ENCODE measurements around the gene PRR36. TPM values are rescaled to one million over a fixed set of nuclear protein-coding genes. Genes with fewer than 3 reads are reported as not detected.
A peak's percentile ranks its signal among the peaks of the same experiment; 100 is the strongest.

Gene PRR36
- polyA plus RNA-seq, 1 donor from 2014 or later: not detected

GRCh38 chr19:7856679-7857663 is 17.2 kb downstream of the PRR36 start:
- peaks cover 2% of the 10 kb centered on the region for H3K36me3 Mint-ChIP-seq
- no peaks in the 10 kb centered on the region for H3K9me3 Mint-ChIP-seq
- peaks cover 0 to 3% (median 2%) of the 10 kb centered on the region in 3 donors for H3K4me1 Mint-ChIP-seq
- no peak overlapping the region for H3K27ac Mint-ChIP-seq
- H3K27me3 Mint-ChIP-seq: peaks cover 32% of the 10 kb centered on the region
- no peak overlapping the region for H3K4me3 Mint-ChIP-seq

GRCh38 chr19:7856109-7856591 is 18.0 kb downstream of the PRR36 start:
- Mint-ChIP-seq H3K27me3 (peaks cover 26% of the 10 kb centered on the region), H3K27ac (no peak overlapping the region), H3K4me1 (peaks cover 0 to 3% (median 2%) of the 10 kb centered on the region in 3 donors), H3K4me3 (no peak overlapping the region), H3K9me3 (no peaks in the 10 kb centered on the region), H3K36me3 (peaks cover 4% of the 10 kb centered on the region)

GRCh38 chr19:7855426-7856108 is 18.6 kb downstream of the PRR36 start:
- Mint-ChIP-seq H3K4me1 (peaks cover 0 to 3% (median 2%) of the 10 kb centered on the region in 3 donors), H3K27ac (no peak overlapping the region), H3K9me3 (no peaks in the 10 kb centered on the region)

GRCh38 chr19:7853770-7854128 is 20.4 kb downstream of the PRR36 start:
- Mint-ChIP-seq H3K9me3 (no peaks in the 10 kb centered on the region), H3K27ac (no peak overlapping the region), H3K36me3 (peaks cover 2% of the 10 kb centered on the region), H3K4me1 (peaks cover 0 to 3% (median 2%) of the 10 kb centered on the region in 3 donors), H3K27me3 (peaks cover 12% of the 10 kb centered on the region), H3K4me3 (no peak overlapping the region)

More at GRCh38 chr19:7855426-7856108, 18.6 kb downstream of the PRR36 start:
- no peak overlapping the region for H3K4me3 Mint-ChIP-seq
- peaks cover 2% of the 10 kb centered on the region for H3K36me3 Mint-ChIP-seq
- H3K27me3 Mint-ChIP-seq: peaks cover 20% of the 10 kb centered on the region

- H3K27ac Mint-ChIP-seq: peak overlapping the region in 1 of 3 donors; percentile 45
- no peak overlapping the region for H3K4me3 Mint-ChIP-seq
- H3K27me3 Mint-ChIP-seq: peaks cover 8% of the 10 kb centered on the region
- no peaks in the 10 kb centered on the region for H3K9me3 Mint-ChIP-seq
- H3K36me3 Mint-ChIP-seq: peaks cover 2% of the 10 kb centered on the region
- H3K4me1 Mint-ChIP-seq: peaks cover 0 to 3% (median 2%) of the 10 kb centered on the region in 3 donors
Measured at GRCh38 chr19:7852851-7853769, 21.1 kb downstream of the PRR36 start.

- Mint-ChIP-seq H3K9me3 (no peaks in the 10 kb centered on the region), H3K4me1 (peaks cover 0 to 3% (median 2%) of the 10 kb centered on the region in 3 donors), H3K4me3 (no peak overlapping the region), H3K27ac (no peak overlapping the region), H3K27me3 (peaks cover 8% of the 10 kb centered on the region), H3K36me3 (peaks cover 2% of the 10 kb centered on the region)
Measured at GRCh38 chr19:7851623-7852500, 22.3 kb downstream of the PRR36 start.

- no peaks in the 10 kb centered on the region for H3K9me3 Mint-ChIP-seq
- H3K36me3 Mint-ChIP-seq: peaks cover 2% of the 10 kb centered on the region
- H3K27me3 Mint-ChIP-seq: peaks cover 8% of the 10 kb centered on the region
- H3K4me3 Mint-ChIP-seq: no peak overlapping the region
- no peak overlapping the region for H3K27ac Mint-ChIP-seq
- peaks cover 0 to 3% (median 2%) of the 10 kb centered on the region in 3 donors for H3K4me1 Mint-ChIP-seq
Measured at GRCh38 chr19:7850945-7851622, 23.1 kb downstream of the PRR36 start.

GRCh38 chr19:7850000-7850813 is 24.0 kb downstream of the PRR36 start:
- H3K27me3 Mint-ChIP-seq: peaks cover 3% of the 10 kb centered on the region
- no peak overlapping the region for H3K4me3 Mint-ChIP-seq

GRCh38 chr19:7849631-7849999 is 24.6 kb downstream of the PRR36 start:
- peaks cover 0 to 3% (median 2%) of the 10 kb centered on the region in 3 donors for H3K4me1 Mint-ChIP-seq
- no peaks in the 10 kb centered on the region for H3K9me3 Mint-ChIP-seq
- peaks cover 2% of the 10 kb centered on the region for H3K36me3 Mint-ChIP-seq
- H3K27ac Mint-ChIP-seq: no peak overlapping the region
- no peak overlapping the region for H3K4me3 Mint-ChIP-seq
- peaks cover 3% of the 10 kb centered on the region for H3K27me3 Mint-ChIP-seq

More at GRCh38 chr19:7850000-7850813, 24.0 kb downstream of the PRR36 start:
- Mint-ChIP-seq H3K9me3 (no peaks in the 10 kb centered on the region), H3K36me3 (peaks cover 2% of the 10 kb centered on the region), H3K4me1 (peaks cover 0 to 3% (median 2%) of the 10 kb centered on the region in 3 donors), H3K27ac (no peak overlapping the region)

- no peaks in the 10 kb centered on the region for H3K9me3 Mint-ChIP-seq
- peaks cover 3% of the 10 kb centered on the region for H3K27me3 Mint-ChIP-seq
- peaks cover 2% of the 10 kb centered on the region for H3K36me3 Mint-ChIP-seq
- no peak overlapping the region for H3K27ac Mint-ChIP-seq
- H3K4me3 Mint-ChIP-seq: no peak overlapping the region
- H3K4me1 Mint-ChIP-seq: peaks cover 0 to 3% (median 2%) of the 10 kb centered on the region in 3 donors
Measured at GRCh38 chr19:7848779-7849457, 25.3 kb downstream of the PRR36 start.

GRCh38 chr19:7847664-7848063 is 26.5 kb downstream of the PRR36 start:
- Mint-ChIP-seq H3K9me3 (no peaks in the 10 kb centered on the region), H3K36me3 (peaks cover 2% of the 10 kb centered on the region), H3K27me3 (no peaks in the 10 kb centered on the region), H3K4me3 (no peak overlapping the region), H3K4me1 (no peaks in the 10 kb centered on the region), H3K27ac (no peak overlapping the region)

- Mint-ChIP-seq H3K27me3 (no peaks in the 10 kb centered on the region), H3K4me3 (no peak overlapping the region), H3K27ac (no peak overlapping the region), H3K36me3 (no peaks in the 10 kb centered on the region), H3K9me3 (no peaks in the 10 kb centered on the region), H3K4me1 (no peaks in the 10 kb centered on the region)
Measured at GRCh38 chr19:7846155-7846646, 28.0 kb downstream of the PRR36 start.
